ENCODE results near the gene SIPA1L3.

Gene SIPA1L3

DNA sequence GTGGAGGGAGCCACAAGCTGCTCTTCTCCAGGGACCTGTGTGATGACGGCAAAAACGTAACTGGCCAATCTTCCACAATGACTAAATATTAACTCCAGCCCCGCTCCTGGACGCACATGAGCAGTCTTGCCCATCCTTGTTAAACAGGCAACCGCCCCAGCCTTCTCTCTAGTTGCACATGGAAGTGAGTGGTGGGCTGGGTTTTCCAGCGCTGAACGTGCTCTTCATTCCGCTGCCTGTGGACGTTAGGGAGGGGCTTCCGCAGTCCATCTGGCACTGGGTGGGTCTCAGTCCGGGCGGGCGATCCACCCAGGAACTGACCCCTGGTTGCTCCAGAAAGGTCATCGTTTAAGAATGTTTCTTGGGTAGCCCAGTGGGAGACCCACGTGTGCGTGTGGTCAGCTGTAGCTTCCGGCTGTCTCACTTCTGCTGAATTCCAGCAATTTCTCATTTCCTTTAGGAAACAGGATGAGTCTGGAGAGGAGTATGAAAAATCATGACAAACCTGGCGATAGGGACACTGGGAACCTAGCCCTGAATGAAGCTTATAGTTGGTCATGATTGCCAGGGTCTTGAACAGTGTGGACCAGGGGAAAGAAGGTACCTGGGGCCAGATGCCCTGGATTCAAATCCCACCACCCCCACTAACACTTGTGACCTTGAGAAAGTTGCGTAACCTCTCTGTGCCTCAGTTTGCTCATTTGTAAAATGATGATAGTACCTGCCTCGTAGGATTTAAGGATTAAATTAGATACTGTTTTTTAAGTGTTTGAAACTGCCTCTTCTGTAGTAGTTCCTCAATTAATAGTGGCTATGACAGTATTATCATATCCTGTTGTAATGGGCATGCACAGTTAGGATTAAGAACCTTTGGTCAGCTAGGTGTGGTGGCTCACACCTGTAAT is 92.6 kb downstream of the SIPA1L3 start:
- Histone ChIP-seq H2AFZ (ENCODE audit: low read depth) (no peak overlapping the region), H3K79me2 (ENCODE audit: insufficient read depth, low read depth) (no peaks in the 10 kb centered on the region)

DNA sequence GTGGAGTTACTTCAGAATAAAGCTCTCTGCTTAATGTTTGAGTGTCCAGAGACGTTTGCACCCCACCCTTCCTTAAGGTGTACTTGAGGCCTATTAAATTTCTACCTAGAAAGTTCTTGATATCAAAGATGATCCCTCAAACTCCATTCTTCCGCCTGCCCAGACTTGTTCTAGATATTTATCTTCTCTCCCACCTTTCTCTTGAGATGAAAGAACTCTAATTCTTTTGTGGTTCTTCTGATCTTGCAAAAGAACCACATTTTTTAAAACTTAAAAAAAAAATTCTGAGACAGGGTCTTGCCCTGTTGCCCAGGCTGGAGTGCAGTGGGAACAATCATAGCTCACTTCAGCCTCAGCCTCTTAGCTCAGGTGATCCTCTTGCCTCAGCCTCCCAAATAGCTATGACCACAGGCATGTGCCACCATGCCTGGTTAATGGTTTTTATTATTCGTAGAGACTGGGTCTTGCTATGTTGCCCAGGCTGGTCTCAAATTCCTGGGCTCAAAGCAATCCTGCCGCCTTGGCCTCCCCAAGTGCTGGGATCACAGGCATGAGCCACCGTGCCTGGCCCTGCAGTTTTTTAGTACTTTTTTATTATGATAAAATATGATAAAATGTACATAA is 94.3 kb downstream of the SIPA1L3 start:
- Histone ChIP-seq H3K4me2 (no peak overlapping the region), H3K4me3 (IDR thresholded peaks at IDR 0.05; ENCODE audit: insufficient read depth, low read depth, low read length) (no peak overlapping the region), H3K27ac (no peak overlapping the region), H3K4me1 (ENCODE audit: low read depth, poor library complexity, severe bottlenecking) (no peaks in the 10 kb centered on the region), H4K20me1 (ENCODE audit: insufficient read depth) (no peaks in the 10 kb centered on the region), H3K9ac (no peak overlapping the region), H3K27me3 (ENCODE audit: insufficient read depth, low read depth) (no peaks in the 10 kb centered on the region), H3K36me3 (ENCODE audit: insufficient read depth) (no peaks in the 10 kb centered on the region), H3K79me2 (ENCODE audit: insufficient read depth, low read depth) (no peaks in the 10 kb centered on the region), H2AFZ (ENCODE audit: low read depth) (no peak overlapping the region)
- TF ChIP-seq, protein P1, sequence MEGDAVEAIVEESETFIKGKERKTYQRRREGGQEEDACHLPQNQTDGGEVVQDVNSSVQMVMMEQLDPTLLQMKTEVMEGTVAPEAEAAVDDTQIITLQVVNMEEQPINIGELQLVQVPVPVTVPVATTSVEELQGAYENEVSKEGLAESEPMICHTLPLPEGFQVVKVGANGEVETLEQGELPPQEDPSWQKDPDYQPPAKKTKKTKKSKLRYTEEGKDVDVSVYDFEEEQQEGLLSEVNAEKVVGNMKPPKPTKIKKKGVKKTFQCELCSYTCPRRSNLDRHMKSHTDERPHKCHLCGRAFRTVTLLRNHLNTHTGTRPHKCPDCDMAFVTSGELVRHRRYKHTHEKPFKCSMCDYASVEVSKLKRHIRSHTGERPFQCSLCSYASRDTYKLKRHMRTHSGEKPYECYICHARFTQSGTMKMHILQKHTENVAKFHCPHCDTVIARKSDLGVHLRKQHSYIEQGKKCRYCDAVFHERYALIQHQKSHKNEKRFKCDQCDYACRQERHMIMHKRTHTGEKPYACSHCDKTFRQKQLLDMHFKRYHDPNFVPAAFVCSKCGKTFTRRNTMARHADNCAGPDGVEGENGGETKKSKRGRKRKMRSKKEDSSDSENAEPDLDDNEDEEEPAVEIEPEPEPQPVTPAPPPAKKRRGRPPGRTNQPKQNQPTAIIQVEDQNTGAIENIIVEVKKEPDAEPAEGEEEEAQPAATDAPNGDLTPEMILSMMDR (conservative IDR thresholded peaks at IDR 0.05; ENCODE audit: low read depth, low read length): no peak

More for the DNA sequence above, 92.6 kb downstream of the SIPA1L3 start:
- Histone ChIP-seq H3K27ac (no peak overlapping the region), H3K27me3 (ENCODE audit: insufficient read depth, low read depth) (no peaks in the 10 kb centered on the region), H3K9ac (no peak overlapping the region), H3K4me1 (ENCODE audit: low read depth, poor library complexity, severe bottlenecking) (no peaks in the 10 kb centered on the region), H4K20me1 (ENCODE audit: insufficient read depth) (no peaks in the 10 kb centered on the region), H3K36me3 (ENCODE audit: insufficient read depth) (no peaks in the 10 kb centered on the region), H3K4me2 (no peak overlapping the region), H3K4me3 (IDR thresholded peaks at IDR 0.05; ENCODE audit: insufficient read depth, low read depth, low read length) (no peak overlapping the region)
- TF ChIP-seq, protein P1 (conservative IDR thresholded peaks at IDR 0.05; ENCODE audit: low read depth, low read length): no peak

DNA sequence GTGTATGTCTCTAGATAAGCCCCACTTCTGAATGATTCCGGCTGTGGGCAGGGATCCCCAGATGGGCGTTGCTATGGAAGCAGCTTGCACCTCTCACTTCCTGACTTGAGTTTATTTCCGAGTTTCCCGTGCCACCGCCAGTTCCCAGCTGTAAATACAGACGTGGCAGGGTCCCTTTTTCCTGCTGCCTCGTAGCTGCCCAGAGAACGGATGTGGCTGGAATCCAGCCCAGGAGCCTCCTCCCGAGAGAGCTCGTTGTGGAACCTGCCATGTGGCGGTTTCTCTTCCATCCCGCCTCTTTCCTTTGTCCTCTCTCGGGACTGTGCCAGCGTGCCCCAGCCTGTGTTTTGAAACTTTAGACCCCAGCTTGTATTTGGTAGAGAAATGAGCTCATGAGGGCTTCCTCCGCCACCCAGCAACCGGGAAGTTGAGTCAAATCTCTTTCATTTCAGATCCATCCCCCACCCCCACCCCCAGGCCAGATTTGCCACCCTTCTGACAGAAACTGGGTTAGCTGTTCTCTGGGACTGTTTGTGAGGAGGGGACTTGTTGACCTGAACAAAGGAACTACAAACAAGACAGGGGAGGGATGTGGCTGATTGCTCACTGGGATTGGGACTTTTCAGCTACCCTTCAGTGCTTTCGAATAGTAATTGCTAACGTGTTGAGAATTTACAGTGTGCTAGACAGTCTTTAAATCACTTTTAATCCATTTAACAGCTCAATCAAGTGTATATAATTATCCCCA is 96.6 kb downstream of the SIPA1L3 start:
- no peaks in the 10 kb centered on the region for H3K79me2 ChIP-seq (ENCODE audit: insufficient read depth, low read depth)
- H4K20me1 ChIP-seq (ENCODE audit: insufficient read depth): no peaks in the 10 kb centered on the region
- H3K4me1 ChIP-seq (ENCODE audit: low read depth, poor library complexity, severe bottlenecking): no peaks in the 10 kb centered on the region
- no peaks in the 10 kb centered on the region for H3K27me3 ChIP-seq (ENCODE audit: insufficient read depth, low read depth)
- no peak overlapping the region for H3K27ac ChIP-seq
- H3K9ac ChIP-seq: no peak overlapping the region
- no peak overlapping the region for H3K4me2 ChIP-seq
- TF ChIP-seq, protein P1 (conservative IDR thresholded peaks at IDR 0.05; ENCODE audit: low read depth, low read length): no peak
- no peak overlapping the region for H3K4me3 ChIP-seq (IDR thresholded peaks at IDR 0.05; ENCODE audit: insufficient read depth, low read depth, low read length)
- no peak overlapping the region for H2AFZ ChIP-seq (ENCODE audit: low read depth)
- H3K36me3 ChIP-seq (ENCODE audit: insufficient read depth): no peaks in the 10 kb centered on the region

GRCh38 chr19:38004186-38004520 is 97.1 kb downstream of the SIPA1L3 start:
- H3K79me2 ChIP-seq (ENCODE audit: insufficient read depth, low read depth): no peaks in the 10 kb centered on the region

More at GRCh38 chr19:38004186-38004520, 97.1 kb downstream of the SIPA1L3 start:
- Histone ChIP-seq H3K36me3 (ENCODE audit: insufficient read depth) (no peaks in the 10 kb centered on the region), H3K4me1 (ENCODE audit: low read depth, poor library complexity, severe bottlenecking) (no peaks in the 10 kb centered on the region), H2AFZ (ENCODE audit: low read depth) (no peak overlapping the region), H3K4me2 (no peak overlapping the region), H3K4me3 (IDR thresholded peaks at IDR 0.05; ENCODE audit: insufficient read depth, low read depth, low read length) (no peak overlapping the region), H3K9ac (no peak overlapping the region), H3K27me3 (ENCODE audit: insufficient read depth, low read depth) (no peaks in the 10 kb centered on the region), H3K27ac (no peak overlapping the region), H4K20me1 (ENCODE audit: insufficient read depth) (no peaks in the 10 kb centered on the region)
- TF ChIP-seq, protein P1 (conservative IDR thresholded peaks at IDR 0.05; ENCODE audit: low read depth, low read length): no peak

Measured in KMS-11 (cell line).